ENCODE measurements around the gene MPPE1.

DNA sequence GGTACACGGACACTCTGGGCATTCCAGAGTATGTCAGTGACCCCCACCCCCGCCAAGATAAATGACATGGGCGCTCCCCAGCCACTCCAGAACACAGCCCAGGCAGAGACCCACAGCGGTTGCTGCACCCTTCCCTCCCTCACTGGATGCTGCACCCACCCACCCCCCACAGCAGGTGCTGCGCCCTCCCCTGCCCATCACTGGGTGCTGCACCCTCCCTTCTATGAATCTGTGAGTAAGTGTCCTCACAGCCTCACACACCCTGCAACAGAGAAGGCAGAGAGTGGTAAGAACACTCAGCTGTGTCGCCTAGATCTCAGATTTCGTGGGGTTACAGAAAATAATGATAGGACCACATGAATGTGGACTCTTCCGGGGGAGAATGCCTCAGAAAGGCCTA is 33.4 kb downstream of the MPPE1 start:
- TF ChIP-seq, protein P1, sequence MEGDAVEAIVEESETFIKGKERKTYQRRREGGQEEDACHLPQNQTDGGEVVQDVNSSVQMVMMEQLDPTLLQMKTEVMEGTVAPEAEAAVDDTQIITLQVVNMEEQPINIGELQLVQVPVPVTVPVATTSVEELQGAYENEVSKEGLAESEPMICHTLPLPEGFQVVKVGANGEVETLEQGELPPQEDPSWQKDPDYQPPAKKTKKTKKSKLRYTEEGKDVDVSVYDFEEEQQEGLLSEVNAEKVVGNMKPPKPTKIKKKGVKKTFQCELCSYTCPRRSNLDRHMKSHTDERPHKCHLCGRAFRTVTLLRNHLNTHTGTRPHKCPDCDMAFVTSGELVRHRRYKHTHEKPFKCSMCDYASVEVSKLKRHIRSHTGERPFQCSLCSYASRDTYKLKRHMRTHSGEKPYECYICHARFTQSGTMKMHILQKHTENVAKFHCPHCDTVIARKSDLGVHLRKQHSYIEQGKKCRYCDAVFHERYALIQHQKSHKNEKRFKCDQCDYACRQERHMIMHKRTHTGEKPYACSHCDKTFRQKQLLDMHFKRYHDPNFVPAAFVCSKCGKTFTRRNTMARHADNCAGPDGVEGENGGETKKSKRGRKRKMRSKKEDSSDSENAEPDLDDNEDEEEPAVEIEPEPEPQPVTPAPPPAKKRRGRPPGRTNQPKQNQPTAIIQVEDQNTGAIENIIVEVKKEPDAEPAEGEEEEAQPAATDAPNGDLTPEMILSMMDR (IDR thresholded peaks at IDR 0.05): no peak
- TF ChIP-seq EP300 (IDR thresholded peaks at IDR 0.05): no peak
- TF ChIP-seq POLR2A (IDR thresholded peaks at IDR 0.05): no peak

All from upper lobe of left lung (tissue), 4 donors.